H1 (cell line): Measurements from ENCODE around the gene FOSB. TPM values are rescaled to one million over a fixed set of nuclear protein-coding genes. Genes with fewer than 3 reads are reported as not detected.

ENCODE experiments used
- CTCF ChIA-PET: fragments of 300-600 bp; sonication (Branson Sonifier 250); formaldehyde crosslinking; loops from one replicate; lab custom pipeline; 2021; ENCODE audit not compliant: partially characterized antibody; lab: Charles Lee
- POLR2A ChIA-PET: fragments of 300-600 bp; sonication (Branson Sonifier 250); formaldehyde crosslinking; loops from one replicate; lab custom pipeline; 2021; ENCODE audit warnings: inconsistent platforms; ENCODE audit not compliant: partially characterized antibody; lab: Charles Lee
- DNase-seq, 2 experiments: peaks; one replicate each; pipeline versions ENCODE4 v3.0.0 to v3.0.0-alpha.2; 2010 to 2022; ENCODE audit warnings: low spot score in 2 of 2, low read depth in 1 of 2, mixed read lengths in 1 of 2
- FAIRE-seq: peaks from 2 replicates; lab custom pipeline; 2011; peaks lifted over from hg19 to GRCh38; lab: Jason Lieb, UNC
- H2AFZ ChIP-seq: 2 replicates; pipeline ENCODE4 v1.8.1; 2012; ENCODE audit warnings: low read length, inconsistent platforms
- H2AK5ac ChIP-seq: 2 replicates; pipeline ENCODE4 v1.6.1; 2013; ENCODE audit warnings: low read depth, low read length
- H2BK120ac ChIP-seq: replicated peaks from 2 replicates; pipeline ENCODE3; 2013; ENCODE audit warnings: low read depth, low read length, inconsistent platforms
- H2BK12ac ChIP-seq: 2 replicates; pipeline ENCODE4 v1.6.1; 2013; ENCODE audit warnings: low read depth, low read length
- H2BK15ac ChIP-seq: 2 replicates; pipeline ENCODE4 v1.6.1; 2013; ENCODE audit warnings: low read length
- H2BK20ac ChIP-seq: 2 replicates; pipeline ENCODE4 v1.6.1; 2013; ENCODE audit warnings: low read length
- H2BK5ac ChIP-seq: 2 replicates; pipeline ENCODE4 v1.6.1; 2013; ENCODE audit warnings: low read depth, low read length
- H3K14ac ChIP-seq: 2 replicates; pipeline ENCODE4 v1.6.1; 2013; ENCODE audit warnings: inconsistent platforms; ENCODE audit not compliant: insufficient read length
- H3K18ac ChIP-seq: 2 replicates; pipeline ENCODE4 v1.6.1; 2013; ENCODE audit warnings: low read length; ENCODE audit errors: extremely low read depth
- H3K23ac ChIP-seq: 2 replicates; pipeline ENCODE4 v1.6.1; 2013; ENCODE audit warnings: inconsistent platforms; ENCODE audit not compliant: insufficient read length
- H3K23me2 ChIP-seq: 2 replicates; pipeline ENCODE4 v1.6.1; 2013; ENCODE audit warnings: low read depth, low read length
- H3K27ac ChIP-seq: 2 replicates; pipeline ENCODE4 v1.6.1; 2011; ENCODE audit warnings: low read depth, low read length, inconsistent platforms
- H3K27me3 ChIP-seq, 4 experiments: replicated peaks in 1 of 4; 1 replicate in 1 of 4; 2 replicates in 3 of 4; pipeline versions ENCODE4 v1.6.1 to v1.8.1; 2011 to 2013; ENCODE audit warnings: low read length in 3 of 4, mild to moderate bottlenecking in 3 of 4, inconsistent platforms in 2 of 4, mixed read lengths in 2 of 4, moderate library complexity in 1 of 4; ENCODE audit not compliant: control insufficient read depth in 3 of 4, insufficient read depth in 3 of 4; ENCODE audit errors: extremely low read depth in 1 of 4
- H3K36me3 ChIP-seq, 4 experiments: 2 replicates each; pipeline versions ENCODE4 v1.6.1 to v1.8.1; 2011 to 2013; ENCODE audit warnings: mild to moderate bottlenecking in 4 of 4, low read length in 3 of 4, moderate library complexity in 2 of 4, control low read depth in 1 of 4, inconsistent platforms in 1 of 4; ENCODE audit not compliant: insufficient read depth in 4 of 4, control insufficient read depth in 2 of 4
- H3K4ac ChIP-seq: replicated peaks from 2 replicates; pipeline ENCODE3; 2013; ENCODE audit warnings: low read length, low read depth, mixed read lengths, inconsistent platforms; ENCODE audit not compliant: insufficient read length
- H3K4me1 ChIP-seq, 4 experiments: replicated peaks in 1 of 4; 1 replicate in 1 of 4; 2 replicates in 3 of 4; pipeline versions ENCODE4 v1.6.1 to v1.8.1; 2011 to 2013; ENCODE audit warnings: low read length in 3 of 4, inconsistent platforms in 2 of 4, mixed read lengths in 1 of 4; ENCODE audit not compliant: insufficient read depth in 4 of 4, control insufficient read depth in 3 of 4
- H3K4me2 ChIP-seq, 2 experiments: 2 replicates each; pipeline versions ENCODE4 v1.6.1 to v1.8.1; 2011 to 2013; ENCODE audit warnings: low read depth in 2 of 2, low read length in 2 of 2, control low read depth in 1 of 2, inconsistent platforms in 1 of 2, mild to moderate bottlenecking in 1 of 2; ENCODE audit not compliant: insufficient read depth in 1 of 2
- H3K4me3 ChIP-seq, 4 experiments: fragments of 200-600, 300-600 bp in 1 of 4; sonication (generic), shearing (Covaris generic), sonication (Bioruptor Twin) in 1 of 4; 2 replicates each; pipeline versions ENCODE4 v1.5.1 to v1.8.1; 2011 to 2016; ENCODE audit warnings: low read length in 4 of 4, low read depth in 3 of 4, control low read depth in 2 of 4, inconsistent platforms in 2 of 4, mild to moderate bottlenecking in 2 of 4, mixed read lengths in 1 of 4, moderate library complexity in 1 of 4; ENCODE audit not compliant: insufficient read depth in 2 of 4; ENCODE audit errors: extremely low read depth in 1 of 4
- H3K56ac ChIP-seq: replicated peaks from 2 replicates; pipeline ENCODE3; 2013; ENCODE audit warnings: low read depth, mild to moderate bottlenecking, mixed read lengths, low read length, inconsistent platforms; ENCODE audit not compliant: insufficient read length
- H3K79me1 ChIP-seq: 2 replicates; pipeline ENCODE4 v1.6.1; 2013; ENCODE audit warnings: low read depth, low read length, control low read depth
- H3K79me2 ChIP-seq, 2 experiments: 2 replicates each; pipeline versions ENCODE4 v1.6.1 to v1.8.1; 2012 to 2013; ENCODE audit warnings: low read length in 2 of 2, mild to moderate bottlenecking in 2 of 2, inconsistent platforms in 1 of 2; ENCODE audit not compliant: insufficient read depth in 2 of 2, control insufficient read depth in 1 of 2
- H3K9ac ChIP-seq, 4 experiments: replicated peaks in 1 of 4; 1 replicate in 1 of 4; 2 replicates in 3 of 4; pipeline versions ENCODE4 v1.6.1 to v1.8.1; 2011 to 2013; ENCODE audit warnings: low read depth in 3 of 4, low read length in 3 of 4, control low read depth in 2 of 4, mild to moderate bottlenecking in 2 of 4, moderate library complexity in 2 of 4, inconsistent platforms in 1 of 4; ENCODE audit errors: extremely low read depth in 1 of 4
- H3K9me3 ChIP-seq, 2 experiments: 2 replicates each; pipeline versions ENCODE4 v1.6.1 to v1.8.1; 2012 to 2013; ENCODE audit warnings: mild to moderate bottlenecking in 2 of 2, moderate library complexity in 2 of 2, control low read depth in 1 of 2, inconsistent platforms in 1 of 2, low read depth in 1 of 2, low read length in 1 of 2, mixed read lengths in 1 of 2; ENCODE audit not compliant: insufficient read depth in 2 of 2
- H4K20me1 ChIP-seq, 2 experiments: replicated peaks in 1 of 2; 2 replicates each; pipeline versions ENCODE3 to v1.8.1; 2011 to 2013; ENCODE audit warnings: inconsistent platforms in 2 of 2, low read length in 2 of 2, mild to moderate bottlenecking in 1 of 2; ENCODE audit not compliant: insufficient read depth in 2 of 2, control insufficient read depth in 1 of 2
- H4K5ac ChIP-seq: 2 replicates; pipeline ENCODE4 v1.6.1; 2013; ENCODE audit warnings: low read length, low read depth, mixed read lengths, inconsistent platforms; ENCODE audit not compliant: insufficient read length
- H4K8ac ChIP-seq: 2 replicates; pipeline ENCODE4 v1.8.0; 2013; ENCODE audit warnings: mild to moderate bottlenecking, moderate library complexity, low read length, inconsistent platforms; ENCODE audit not compliant: insufficient read depth; ENCODE audit errors: extremely low read depth
- H4K91ac ChIP-seq: replicated peaks from 2 replicates; pipeline ENCODE3; 2013; ENCODE audit warnings: low read length, mixed read lengths, inconsistent platforms; ENCODE audit not compliant: insufficient read length
- CREB1 ChIP-seq: IDR thresholded peaks from 2 replicates; pipeline ENCODE4 v1.6.1; 2012; ENCODE audit warnings: inconsistent platforms
- CTCF ChIP-seq, 3 experiments: IDR thresholded peaks; 1 replicate in 2 of 3; 2 replicates in 1 of 3; pipeline versions ENCODE4 v1.5.1 to v1.6.1; 2011; ENCODE audit warnings: low read length in 3 of 3, mild to moderate bottlenecking in 3 of 3, inconsistent platforms in 2 of 3, low read depth in 1 of 3, moderate library complexity in 1 of 3; ENCODE audit not compliant: insufficient read depth in 1 of 3; ENCODE audit errors: control extremely low read depth in 1 of 3
- JUND ChIP-seq: IDR thresholded peaks from 2 replicates; pipeline ENCODE4 v1.6.1; 2011; ENCODE audit warnings: mild to moderate bottlenecking, improper control_type of control experiment, low read length
- KDM4A ChIP-seq: IDR thresholded peaks from one replicate; pipeline ENCODE4 v1.7.1; 2012; ENCODE audit warnings: low read depth, mild to moderate bottlenecking, moderate library complexity, low read length, inconsistent platforms; ENCODE audit not compliant: severe bottlenecking
- POLR2A ChIP-seq, 2 experiments: IDR thresholded peaks; 1 replicate in 1 of 2; 2 replicates in 1 of 2; pipeline ENCODE4 v1.6.1; 2011; ENCODE audit warnings: low read depth in 2 of 2, low read length in 2 of 2, mild to moderate bottlenecking in 2 of 2; ENCODE audit errors: control extremely low read depth in 1 of 2
- SAP30 ChIP-seq: fragments of 300-600 bp; sonication (generic); IDR thresholded peaks from 2 replicates; pipeline ENCODE4 v1.7.1; 2012; ENCODE audit warnings: low read length, moderate library complexity, mild to moderate bottlenecking, inconsistent platforms; ENCODE audit not compliant: insufficient read depth, insufficient replicate concordance
- SIRT6 ChIP-seq: IDR thresholded peaks from one replicate; pipeline ENCODE4 v1.7.1; 2012; ENCODE audit warnings: low read length, inconsistent platforms
- TEAD4 ChIP-seq: IDR thresholded peaks from 2 replicates; pipeline ENCODE4 v1.6.1; 2012; ENCODE audit warnings: low read depth, low read length, inconsistent platforms, mixed read lengths
- ZNF274 ChIP-seq: IDR thresholded peaks from 2 replicates; pipeline ENCODE4 v1.7.0; 2012; ENCODE audit warnings: low read length, borderline replicate concordance; ENCODE audit errors: extremely low read depth
- WGBS, 2 experiments: shearing (Covaris generic) in 1 of 2; methylation state at CpG; one replicate each; pipeline versions ENCODE4 v1.1.6 to v1.1.7; 2013 to 2015; ENCODE audit warnings: low lambda C conversion rate in 2 of 2, mixed read lengths in 2 of 2, inconsistent platforms in 1 of 2, low coverage in 1 of 2, missing lambda C conversion rate in 1 of 2; ENCODE audit not compliant: insufficient replicate concordance in 2 of 2, insufficient coverage in 1 of 2, insufficient read length in 1 of 2; ENCODE audit errors: extremely low coverage in 1 of 2, missing lambda C conversion rate in 1 of 2; 5-methylcytosine and 5-hydroxymethylcytosine counted together
- polyA plus RNA-seq, 7 experiments: library from polyadenylated mRNA; depleted of rRNA in 3 of 7; stranded (reverse) in 5 of 7; unstranded in 2 of 7; fragments of >200 nt in 5 of 7; fragments of 200-250 nt in 2 of 7; gene quantifications; 1 replicate in 5 of 7; 2 replicates in 1 of 7; 4 replicates in 1 of 7; pipeline versions ENCODE4 v1.2.1 to v1.2.3, GENCODE V29; 2011 to 2013; ENCODE audit warnings: missing spikeins in 2 of 7, mixed read lengths in 2 of 7
- total RNA-seq: library from RNA; stranded (reverse); fragmentation: NEBNext Ultra II Directional; extraction: Animal tissue kit (Norgen Biotek cat#: 25700); gene quantifications from 2 replicates; pipeline ENCODE4 v1.2.1, GENCODE V29; 2021

Gene FOSB
- total and polyA plus RNA-seq, 2 of the 8 experiments (the other 6 are each of a cell fraction or from before 2014, with no cell fraction given), result 0.44 to 2.7 TPM

DNA sequence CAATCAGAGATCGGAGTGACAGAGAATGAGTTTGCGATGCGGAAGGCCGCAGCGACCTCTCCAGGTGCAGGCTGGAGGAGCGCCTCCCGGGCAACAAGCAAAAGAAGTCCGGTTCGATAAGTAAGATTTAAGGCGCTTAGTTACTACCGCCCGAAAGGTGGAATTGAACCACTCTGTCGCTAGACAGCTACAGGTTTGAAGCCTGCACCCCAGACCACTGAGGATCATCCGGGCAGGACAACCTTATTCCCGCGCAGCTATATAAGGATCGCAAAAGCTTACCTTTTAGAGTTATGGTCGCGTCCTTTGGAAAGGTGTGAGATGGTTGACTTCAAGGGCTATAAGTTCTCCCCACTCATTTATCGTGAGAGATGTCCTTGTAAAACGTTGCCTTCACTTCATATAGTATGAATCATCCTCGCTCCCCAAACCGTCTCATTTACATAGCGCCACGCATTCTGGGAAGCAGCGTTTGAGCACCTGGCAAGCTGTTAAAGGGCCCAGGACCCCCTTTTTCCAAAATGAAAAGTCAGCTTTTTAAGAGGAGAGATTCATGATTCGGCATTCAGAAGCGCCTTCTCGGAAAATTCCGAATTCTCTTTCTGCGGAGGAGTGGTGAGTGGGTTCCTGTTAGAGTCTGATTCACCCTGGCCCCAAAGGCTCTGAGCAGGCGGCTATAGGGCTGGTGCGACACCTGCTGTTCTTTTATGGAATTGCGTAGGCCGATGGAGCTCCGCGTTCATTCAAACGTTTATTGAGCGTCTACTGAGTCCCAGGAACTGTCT lies 10.8 kb downstream of the FOSB start:
- Histone ChIP-seq H2BK5ac (peak overlapping the region; percentile 72), H3K9ac (peak overlapping the region; percentile 52 to 99 (median 92)), H2AK5ac (no peak overlapping the region), H3K23me2 (peaks cover 4% of the 10 kb centered on the region), H4K91ac (no peak overlapping the region), H3K56ac (peak overlapping the region; percentile 80), H2BK15ac (no peak overlapping the region), H4K20me1 (no peaks in the 10 kb centered on the region), H3K27ac (peak overlapping the region; percentile 97), H3K36me3 (no peaks in the 10 kb centered on the region), H2BK120ac (no peak overlapping the region), H3K4me1 (peaks cover 2 to 5% (median 3%) of the 10 kb centered on the region in 4 experiments), H2BK12ac (peak overlapping the region; percentile 41; the same call in 1 of the 2 replicates), H3K23ac (no peak overlapping the region), H3K79me2 (no peaks in the 10 kb centered on the region), H3K14ac (no peak overlapping the region), H2AFZ (peak overlapping the region; percentile 95), H2BK20ac (no peak overlapping the region), H3K79me1 (no peaks in the 10 kb centered on the region), H3K4me3 (peak overlapping the region; percentile 44 to 82 (median 75); a peak in 7 of 8 replicates), H4K5ac (no peak overlapping the region), H4K8ac (no peak overlapping the region), H3K4me2 (peak overlapping the region; percentile 21 to 82), H3K4ac (no peak overlapping the region), H3K9me3 (no peaks in the 10 kb centered on the region), H3K27me3 (no peaks in the 10 kb centered on the region; a peak in 2 of 7 replicates), H3K18ac (no peak overlapping the region; the same call in 1 of the 2 replicates)
- FAIRE-seq (peak; percentile 97), DNase-seq (peak in 1 of 2 experiments; percentile 94)
- 2% methylated on average over 39 of the region's 39 CpGs; no CpG with 5 or more reads in 1 of the 2 experiments for WGBS, 2 experiments
- ChIA-PET POLR2A (interaction anchor here (0.6 to 5.7 kb wide), 23 partner anchors 11 to 1501 kb away, joined by 3 to 52 read pairs (median 3); partner anchors contain the start of genes ERCC1, FOSB and PPM1N), CTCF (interaction anchor here (0.6 to 32.9 kb wide), 39 partner anchors 10 to 195 kb away, joined by 3 to 760 read pairs (median 4); partner anchors contain the start of genes ERCC1, FOSB and PPP1R13L)
- TF ChIP-seq POLR2A (IDR thresholded peaks at IDR 0.05; ENCODE audit: control extremely low read depth in 1 of 2, low read depth in 2 of 2, low read length in 2 of 2) (peak in 1 of 2 experiments; percentile 71; a peak in 2 of 3 replicates), SIRT6 (no peak), CREB1 (peak; percentile 63), SAP30 (no peak), CTCF (IDR thresholded peaks at IDR 0.05; ENCODE audit: control extremely low read depth in 1 of 3, insufficient read depth in 1 of 3, low read depth in 1 of 3, low read length in 3 of 3) (peak; percentile 87 to 93 (median 91)), ZNF274 (no peak), TEAD4 (peak; percentile 71), JUND (peak; percentile 15; the same call in 1 of the 2 replicates), KDM4A (peak; percentile 49)
